ENCODE measurements around the gene LZTR1.

LZTR1 gene

GRCh38 chr22:21013657-21014201 lies 31.6 kb downstream of the LZTR1 start:
- Histone ChIP-seq H3K9ac (ENCODE audit: low read length) (peak overlapping the region; percentile 88), H2BK5ac (ENCODE audit: low read depth, low read length, poor library complexity, severe bottlenecking) (no peak overlapping the region), H3K36me3 (ENCODE audit: control insufficient read depth in 1 of 2, insufficient read depth in 2 of 2, low read depth in 1 of 2, low read length in 2 of 2) (peaks cover 3 to 6% of the 10 kb centered on the region in 2 experiments), H3K18ac (ENCODE audit: low read depth in 1 of 2, low read length in 2 of 2) (peak overlapping the region; percentile 87 to 88), H3K27me3 (ENCODE audit: control insufficient read depth in 1 of 2, insufficient read depth in 1 of 2, low read length in 2 of 2) (peaks cover 0 to 6% of the 10 kb centered on the region in 2 experiments), H3K4me1 (ENCODE audit: control insufficient read depth, insufficient read depth, low read depth, low read length) (peaks cover 27% of the 10 kb centered on the region), H3K4me3 (ENCODE audit: insufficient read depth in 1 of 2, low read depth in 1 of 2, low read length in 2 of 2) (peak overlapping the region; percentile 55 to 85), H3K4me2 (ENCODE audit: low read length, poor library complexity, severe bottlenecking) (peak overlapping the region; percentile 57), H3K4ac (ENCODE audit: low read depth in 1 of 2, low read length in 2 of 2) (peak overlapping the region in 1 of 2 experiments; percentile 74), H3K23ac (ENCODE audit: low read length in 2 of 2) (peak overlapping the region in 1 of 2 experiments; percentile 77), H3K27ac (ENCODE audit: low read length, poor library complexity, severe bottlenecking) (no peak overlapping the region), H2BK120ac (ENCODE audit: low read depth, low read length) (peak overlapping the region; percentile 69), H4K8ac (ENCODE audit: low read length) (peak overlapping the region; percentile 69), H2BK12ac (ENCODE audit: low read length in 2 of 2) (peak overlapping the region in 1 of 2 experiments; percentile 65), H3K79me1 (replicated peaks; ENCODE audit: low read length, poor library complexity, severe bottlenecking) (peaks cover 2% of the 10 kb centered on the region), H2BK15ac (ENCODE audit: low read depth, poor library complexity, severe bottlenecking) (peak overlapping the region; percentile 90), H2AFZ (ENCODE audit: low read depth, low read length) (peak overlapping the region; percentile 85), H3K9me3 (ENCODE audit: control insufficient read depth, low read length) (no peaks in the 10 kb centered on the region), H2AK5ac (ENCODE audit: low read length, severe bottlenecking) (no peak overlapping the region), H4K91ac (ENCODE audit: low read length) (peak overlapping the region; percentile 65), H3K14ac (ENCODE audit: low read length in 2 of 2) (peak overlapping the region in 1 of 2 experiments; percentile 69)
- no peak for DNase-seq
- WGBS: 8% methylated on average over 23 of the region's 24 CpGs

DNA sequence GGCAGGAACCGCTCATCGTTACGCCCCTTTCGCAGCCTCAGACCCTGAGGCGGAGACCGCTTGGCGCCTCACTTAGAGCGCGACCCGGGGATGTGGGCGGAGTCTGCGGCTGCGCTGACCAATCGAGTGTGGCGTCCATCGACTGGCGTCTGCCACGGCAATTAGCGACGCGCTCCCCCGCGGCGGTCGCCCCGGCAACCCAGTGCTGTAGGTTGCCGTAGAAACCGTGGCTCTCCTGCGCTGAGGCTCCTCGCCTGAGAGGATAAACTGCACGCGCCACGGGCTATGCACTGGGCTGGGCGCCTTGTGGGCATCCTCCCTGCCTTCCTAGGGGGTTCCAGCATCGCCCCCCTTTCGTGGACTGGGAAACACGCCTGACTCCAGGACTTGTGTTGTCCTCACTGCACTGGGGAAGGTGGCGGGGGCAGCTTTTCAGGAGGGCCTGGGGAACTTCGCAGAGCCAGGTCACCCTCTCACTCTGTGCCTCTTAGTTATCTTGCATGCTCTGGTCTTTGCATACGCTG lies 32.2 kb downstream of the LZTR1 start:
- Histone ChIP-seq H3K4ac (ENCODE audit: low read depth in 1 of 2, low read length in 2 of 2) (no peak overlapping the region), H3K27me3 (ENCODE audit: control insufficient read depth in 1 of 2, insufficient read depth in 1 of 2, low read length in 2 of 2) (peaks cover 0 to 11% of the 10 kb centered on the region in 2 experiments), H3K4me1 (ENCODE audit: control insufficient read depth, insufficient read depth, low read depth, low read length) (peaks cover 27% of the 10 kb centered on the region), H3K9ac (ENCODE audit: low read length) (peak overlapping the region; percentile 88), H2BK12ac (ENCODE audit: low read length in 2 of 2) (peak overlapping the region in 1 of 2 experiments; percentile 7), H3K23ac (ENCODE audit: low read length in 2 of 2) (no peak overlapping the region), H3K18ac (ENCODE audit: low read depth in 1 of 2, low read length in 2 of 2) (peak overlapping the region; percentile 59 to 94), H3K27ac (ENCODE audit: low read length, poor library complexity, severe bottlenecking) (peak overlapping the region; percentile 70), H2BK120ac (ENCODE audit: low read depth, low read length) (no peak overlapping the region), H2AK5ac (ENCODE audit: low read length, severe bottlenecking) (no peak overlapping the region), H3K14ac (ENCODE audit: low read length in 2 of 2) (no peak overlapping the region), H3K36me3 (ENCODE audit: control insufficient read depth in 1 of 2, insufficient read depth in 2 of 2, low read depth in 1 of 2, low read length in 2 of 2) (peaks cover 0 to 3% of the 10 kb centered on the region in 2 experiments), H3K4me3 (ENCODE audit: insufficient read depth in 1 of 2, low read depth in 1 of 2, low read length in 2 of 2) (peak overlapping the region; percentile 55 to 85), H4K91ac (ENCODE audit: low read length) (peak overlapping the region; percentile 40), H4K8ac (ENCODE audit: low read length) (peak overlapping the region; percentile 46), H3K4me2 (ENCODE audit: low read length, poor library complexity, severe bottlenecking) (peak overlapping the region; percentile 57), H3K79me1 (replicated peaks; ENCODE audit: low read length, poor library complexity, severe bottlenecking) (peaks cover 2% of the 10 kb centered on the region), H3K9me3 (ENCODE audit: control insufficient read depth, low read length) (no peaks in the 10 kb centered on the region), H2AFZ (ENCODE audit: low read depth, low read length) (peak overlapping the region; percentile 85), H2BK5ac (ENCODE audit: low read depth, low read length, poor library complexity, severe bottlenecking) (no peak overlapping the region), H2BK15ac (ENCODE audit: low read depth, poor library complexity, severe bottlenecking) (no peak overlapping the region)
- WGBS: 2% methylated on average over 40 of the region's 40 CpGs
- peak; percentile 98 for DNase-seq

- H2BK12ac ChIP-seq (ENCODE audit: low read length in 2 of 2): peak within 1 kb of the TSS; percentile 59 to 70
- peak within 1 kb of the TSS in 1 of 2 experiments; percentile 69 for H3K14ac ChIP-seq (ENCODE audit: low read length in 2 of 2)
- H3K4me2 ChIP-seq (ENCODE audit: low read length, poor library complexity, severe bottlenecking): peak within 1 kb of the TSS; percentile 57
- peak within 1 kb of the TSS; percentile 86 for H4K8ac ChIP-seq (ENCODE audit: low read length)
- peaks cover 27% of the 10 kb centered on the region for H3K4me1 ChIP-seq (ENCODE audit: control insufficient read depth, insufficient read depth, low read depth, low read length)
- H3K18ac ChIP-seq (ENCODE audit: low read depth in 1 of 2, low read length in 2 of 2): peak within 1 kb of the TSS; percentile 94 to 98
- H2BK15ac ChIP-seq (ENCODE audit: low read depth, poor library complexity, severe bottlenecking): peak within 1 kb of the TSS; percentile 26
- H3K23ac ChIP-seq (ENCODE audit: low read length in 2 of 2): peak within 1 kb of the TSS in 1 of 2 experiments; percentile 77
- no peaks in the 10 kb centered on the region for H3K9me3 ChIP-seq (ENCODE audit: control insufficient read depth, low read length)
- H2AFZ ChIP-seq (ENCODE audit: low read depth, low read length): peak within 1 kb of the TSS; percentile 85
- peaks cover 0 to 3% of the 10 kb centered on the region in 2 experiments for H3K36me3 ChIP-seq (ENCODE audit: control insufficient read depth in 1 of 2, insufficient read depth in 2 of 2, low read depth in 1 of 2, low read length in 2 of 2)
- H3K9ac ChIP-seq (ENCODE audit: low read length): peak within 1 kb of the TSS; percentile 88
- H3K4me3 ChIP-seq (ENCODE audit: insufficient read depth in 1 of 2, low read depth in 1 of 2, low read length in 2 of 2): peak within 1 kb of the TSS; percentile 55 to 85
- peak within 1 kb of the TSS; percentile 74 to 84 for H3K4ac ChIP-seq (ENCODE audit: low read depth in 1 of 2, low read length in 2 of 2)
- H2AK5ac ChIP-seq (ENCODE audit: low read length, severe bottlenecking): peak within 1 kb of the TSS; percentile 68
- 18% methylated on average over 11 of the region's 12 CpGs for WGBS
- peak within 1 kb of the TSS; percentile 92 for H2BK120ac ChIP-seq (ENCODE audit: low read depth, low read length)
- peaks cover 0 to 11% of the 10 kb centered on the region in 2 experiments for H3K27me3 ChIP-seq (ENCODE audit: control insufficient read depth in 1 of 2, insufficient read depth in 1 of 2, low read length in 2 of 2)
- peak within 1 kb of the TSS; percentile 60 for H4K91ac ChIP-seq (ENCODE audit: low read length)
- peaks cover 2% of the 10 kb centered on the region for H3K79me1 ChIP-seq (replicated peaks; ENCODE audit: low read length, poor library complexity, severe bottlenecking)
- no peak within 1 kb of the TSS for H2BK5ac ChIP-seq (ENCODE audit: low read depth, low read length, poor library complexity, severe bottlenecking)
- peak within 1 kb of the TSS; percentile 70 for H3K27ac ChIP-seq (ENCODE audit: low read length, poor library complexity, severe bottlenecking)
- DNase-seq: peak; percentile 76
Measured at GRCh38 chr22:21014726-21015465, 32.8 kb downstream of the LZTR1 start, which contains the start of gene P2RX6. Gene P2RX6, plus strand, starts transcription at chr22:21015165. Its CDS starts 10 bp downstream, at chr22:21015175.
